Tibial nerve (tissue), 4 donors: ENCODE data around the gene ARHGEF28.

Source experiments
- CTCF ChIP-seq, 5 experiments: fragments of 200-600 bp in 3 of 5; fragments of 450-650 bp in 2 of 5; sonication (generic) in 3 of 5; IDR thresholded peaks; one replicate each; pipeline ENCODE4 v1.5.1; 2016 to 2019; ENCODE audit warnings: antibody characterized with exemption in 5 of 5, mild to moderate bottlenecking in 3 of 5, moderate library complexity in 2 of 5
- EP300 ChIP-seq, 2 donors: sonication (generic); formaldehyde crosslinking; IDR thresholded peaks; one replicate each; pipeline ENCODE4 v1.6.1; 2017; ENCODE audit warnings: antibody characterized with exemption in 2 of 2, mild to moderate bottlenecking in 1 of 2
- POLR2A ChIP-seq, 2 donors: fragments of 450-650 bp; IDR thresholded peaks; one replicate each; pipeline ENCODE4 v1.6.1; 2017; ENCODE audit warnings: antibody characterized with exemption in 2 of 2, mild to moderate bottlenecking in 2 of 2, moderate library complexity in 2 of 2

GRCh38 chr5:73822278-73822988, 196.4 kb downstream of the ARHGEF28 start:
- TF ChIP-seq EP300 (IDR thresholded peaks at IDR 0.05) (no peak), CTCF (IDR thresholded peaks at IDR 0.05) (no peak), POLR2A (IDR thresholded peaks at IDR 0.05) (no peak)
